GM19463 (cell line): ENCODE data around the gene LRRC55.

ENCODE experiments used
- ATAC-seq: cut with Tn5 transposase; IDR thresholded peaks from one replicate; pipeline ENCODE4 v1.9.1; 2021; ENCODE audit warnings: mild to moderate bottlenecking, moderate library complexity; ENCODE audit not compliant: unreplicated experiment

Gene LRRC55

DNA sequence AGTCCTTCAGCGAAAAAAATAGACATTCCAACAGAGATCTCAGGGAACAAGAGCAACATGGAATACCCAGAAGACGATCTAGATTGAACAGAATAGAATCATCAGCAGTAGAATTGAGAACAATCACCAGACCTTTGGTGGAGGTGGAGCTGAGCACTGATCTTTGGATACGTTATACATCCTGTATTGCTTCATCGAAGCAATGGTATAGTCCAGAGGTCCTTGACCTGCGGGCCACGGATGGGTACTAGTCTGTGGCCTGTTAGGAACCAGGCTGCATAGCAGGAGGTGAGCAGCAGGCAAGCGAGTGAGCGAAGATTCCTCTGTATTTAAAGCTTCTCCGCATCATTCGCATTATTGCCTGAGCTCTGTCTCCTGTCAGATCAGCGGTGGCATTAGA, 17.6 kb downstream of the LRRC55 start:
- ATAC-seq, result no peak

DNA sequence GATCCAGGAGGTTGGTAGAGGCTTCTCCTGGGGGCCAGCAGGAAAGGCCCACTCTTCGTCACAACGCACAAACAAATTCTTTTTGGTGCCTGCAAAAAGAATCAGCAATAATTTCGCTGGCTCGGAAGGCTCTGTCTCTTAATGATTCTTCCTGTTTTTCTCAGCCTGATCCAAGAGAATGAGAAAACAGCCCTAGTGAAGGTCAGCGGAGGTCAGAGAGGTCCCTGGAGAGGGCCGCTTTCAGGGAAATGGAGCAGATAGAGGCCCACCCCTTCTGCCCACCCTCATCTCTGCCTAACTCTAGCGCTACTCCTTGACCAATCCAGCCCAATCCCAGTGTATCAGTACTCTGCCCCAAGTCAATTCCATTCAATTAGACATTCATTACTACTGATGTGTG, 19.2 kb downstream of the LRRC55 start:
- no peak for ATAC-seq

- no peak for ATAC-seq
Observed at GRCh38 chr11:57202281-57202680, 20.5 kb downstream of the LRRC55 start.

DNA sequence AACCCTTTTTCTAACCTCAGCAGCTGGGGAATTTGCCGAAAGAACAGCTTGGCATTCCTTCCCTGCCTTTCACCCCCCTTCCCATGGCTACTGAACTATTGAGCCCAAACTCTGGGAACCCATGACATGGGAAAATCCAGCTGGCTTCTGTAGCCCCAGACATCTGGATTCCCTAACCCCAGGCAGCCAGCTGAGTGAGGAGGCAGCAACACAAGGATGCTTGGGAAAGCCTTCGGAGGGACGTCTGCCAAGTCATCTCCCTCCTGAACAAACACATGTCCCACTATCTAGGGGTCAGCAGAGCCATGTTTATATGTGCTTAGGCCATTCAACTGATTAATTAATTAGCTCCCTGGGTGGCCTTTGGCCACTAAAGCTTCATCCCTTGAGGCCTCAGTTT, 21.6 kb downstream of the LRRC55 start:
- no peak for ATAC-seq

GRCh38 chr11:57203882-57204480, 22.2 kb downstream of the LRRC55 start:
- no peak for ATAC-seq

- no peak for ATAC-seq
Observed at GRCh38 chr11:57205041-57205641, 23.4 kb downstream of the LRRC55 start.

DNA sequence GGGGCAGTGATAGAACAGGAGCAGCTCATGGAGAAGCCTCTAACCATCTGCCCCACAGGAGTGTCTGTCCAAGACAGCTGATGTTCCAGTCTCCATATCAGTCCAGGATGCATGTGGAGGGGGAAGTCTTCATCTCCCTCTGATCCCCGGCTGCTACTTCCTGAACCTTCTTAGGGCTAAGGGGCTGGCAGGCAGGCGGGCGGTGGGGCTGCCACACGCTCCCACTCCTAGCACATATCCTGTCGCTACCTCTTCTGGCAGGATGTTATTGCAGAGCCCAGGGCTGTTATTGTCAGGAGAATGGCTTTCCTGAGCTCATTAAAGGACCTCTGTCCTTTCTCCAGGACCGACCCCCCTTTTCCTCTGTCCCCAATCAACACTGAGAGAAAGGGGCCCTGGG, 25.4 kb downstream of the LRRC55 start:
- ATAC-seq, result no peak

- no peak for ATAC-seq
Observed at GRCh38 chr11:57210781-57211180, 29.0 kb downstream of the LRRC55 start.

GRCh38 chr11:57213342-57214097, 31.8 kb downstream of the LRRC55 start:
- ATAC-seq, result no peak

DNA sequence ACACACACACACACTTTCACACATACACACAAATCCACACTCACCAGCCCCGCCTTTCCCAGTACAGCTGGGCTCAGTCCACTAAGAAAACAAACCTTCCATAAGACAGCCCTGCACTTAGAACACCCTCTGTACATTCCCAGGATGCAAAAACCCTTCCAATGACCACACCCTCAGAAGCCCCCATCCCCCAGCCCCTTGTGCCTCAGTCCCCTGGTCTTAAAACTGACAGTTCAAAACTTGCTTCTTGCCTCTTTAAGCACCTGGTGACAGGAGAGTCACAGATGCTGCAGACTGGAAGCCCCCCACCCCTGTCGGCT, 32.3 kb downstream of the LRRC55 start:
- no peak for ATAC-seq

DNA sequence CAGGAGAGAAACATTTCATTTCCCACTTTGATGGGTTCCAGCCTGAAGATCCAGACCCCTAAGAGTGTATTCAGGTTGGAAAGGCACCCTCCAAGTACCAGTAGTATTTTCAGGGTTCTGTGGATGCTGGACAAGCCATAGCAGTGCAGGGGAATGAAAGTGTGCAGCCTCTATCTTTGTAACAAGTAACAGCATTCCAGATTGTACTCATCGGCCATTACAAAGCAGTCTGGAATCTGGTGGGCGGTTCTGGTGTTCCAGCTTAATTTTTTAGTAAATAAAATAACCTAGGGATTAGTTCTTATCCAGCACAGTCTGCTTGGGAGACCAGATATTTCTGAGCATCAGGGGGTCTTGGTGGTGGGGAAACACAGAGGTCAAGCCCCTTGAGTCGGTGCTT, 32.7 kb downstream of the LRRC55 start:
- no peak for ATAC-seq

DNA sequence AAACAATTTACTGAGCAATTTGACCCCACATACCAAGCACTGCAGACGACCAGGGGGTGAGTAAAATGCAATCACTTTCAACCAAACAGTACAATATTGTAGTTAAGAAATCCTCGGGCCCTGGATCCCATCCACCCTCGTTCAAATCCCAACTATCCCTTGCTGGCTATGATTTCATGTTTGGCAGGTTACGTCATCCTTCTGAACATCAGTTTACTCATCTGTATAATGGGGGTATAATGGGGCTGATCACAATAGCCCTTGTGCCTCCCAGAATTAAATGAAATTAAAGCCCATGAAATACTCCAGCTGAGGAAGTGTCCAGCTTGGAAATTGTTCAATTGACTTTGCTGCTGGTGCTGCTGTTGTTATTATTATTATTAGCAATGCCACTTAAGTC, 34.7 kb downstream of the LRRC55 start:
- ATAC-seq, result no peak

DNA sequence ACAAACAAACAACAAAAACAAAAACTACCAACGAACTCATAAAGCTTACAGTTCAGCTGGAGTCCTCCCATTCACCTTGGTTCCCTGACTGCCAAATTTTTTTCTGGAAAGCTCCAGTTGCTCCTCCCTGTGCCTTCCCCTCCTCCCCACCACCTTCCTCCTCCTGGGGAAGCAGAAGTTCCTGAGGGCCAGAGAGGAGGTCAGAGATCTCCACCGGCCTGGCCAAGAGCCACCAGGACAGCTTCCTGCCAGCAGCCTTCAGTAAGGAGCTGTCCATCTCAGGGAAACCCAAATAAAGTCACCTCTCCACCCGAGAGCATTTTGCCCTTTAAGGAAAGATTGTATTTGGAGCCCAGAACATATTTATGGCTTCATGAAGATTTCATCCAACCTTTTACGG, 35.3 kb downstream of the LRRC55 start:
- ATAC-seq, result no peak

DNA sequence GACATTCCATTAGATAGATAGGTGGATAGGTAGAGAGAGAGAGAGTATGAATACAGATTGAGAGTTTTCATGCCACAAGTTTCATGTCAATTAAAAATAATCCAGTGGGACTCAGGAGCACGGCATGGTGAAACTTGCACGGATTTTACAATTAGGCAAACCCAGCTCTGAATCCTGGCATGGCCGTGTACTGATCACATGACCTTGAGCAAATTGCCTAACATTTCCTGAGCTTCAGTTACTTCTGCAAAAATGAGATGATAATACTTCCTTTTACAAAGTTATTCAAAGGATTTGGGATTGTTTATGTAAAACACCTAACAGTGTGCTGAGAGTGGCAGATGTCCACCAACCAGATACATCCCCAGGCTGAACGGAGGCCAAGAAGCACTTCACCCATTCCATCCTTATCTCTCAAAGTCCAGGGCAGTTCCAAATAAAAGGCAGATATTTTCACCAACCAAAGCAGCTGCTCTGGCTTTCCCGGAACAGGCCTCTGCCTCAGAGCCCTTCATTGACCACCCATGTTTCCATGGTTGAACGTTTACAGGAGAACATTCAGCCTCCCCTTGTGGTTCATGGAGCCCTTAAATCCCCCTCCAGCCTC, 37.4 kb downstream of the LRRC55 start:
- no peak for ATAC-seq

GRCh38 chr11:57222239-57222638, 40.5 kb downstream of the LRRC55 start:
- no peak for ATAC-seq

DNA sequence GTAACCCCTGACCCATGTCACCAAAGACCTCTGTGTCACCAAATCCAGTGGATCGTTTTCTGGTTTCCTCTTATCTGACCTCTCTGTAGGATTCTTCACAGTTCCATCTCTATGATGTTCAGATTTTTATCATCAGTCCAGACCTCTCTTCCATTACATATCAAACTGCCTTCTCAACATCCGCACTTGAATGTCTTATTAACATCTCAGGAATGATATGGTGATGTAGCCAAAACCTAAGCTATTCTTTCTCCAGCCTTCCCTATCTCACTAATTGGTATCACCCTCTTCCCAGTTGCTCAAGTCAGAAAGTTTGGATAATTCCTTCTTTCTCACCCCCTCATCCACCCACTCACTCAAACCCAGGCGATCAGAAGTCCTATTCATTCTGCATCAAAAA, 41.8 kb downstream of the LRRC55 start:
- ATAC-seq, result no peak

DNA sequence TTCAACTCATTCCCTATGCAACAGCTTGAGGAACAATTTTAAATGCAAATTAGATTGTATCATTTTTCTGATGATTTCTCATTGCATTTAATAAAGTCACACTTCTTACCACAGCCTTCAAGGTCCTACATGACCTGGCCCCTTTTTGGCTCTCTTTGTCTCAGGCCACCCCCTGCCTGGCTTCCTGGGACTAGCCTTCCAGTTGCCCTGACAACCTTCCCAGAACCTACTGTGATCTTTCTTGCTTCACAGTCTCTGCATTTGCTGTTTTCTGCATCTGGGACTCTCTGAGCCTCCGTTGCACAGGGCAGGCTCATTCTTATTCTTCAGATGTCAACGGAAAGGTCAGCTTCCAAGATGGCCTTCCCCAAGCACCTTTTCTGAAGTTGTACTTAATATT, 42.4 kb downstream of the LRRC55 start:
- no peak for ATAC-seq

DNA sequence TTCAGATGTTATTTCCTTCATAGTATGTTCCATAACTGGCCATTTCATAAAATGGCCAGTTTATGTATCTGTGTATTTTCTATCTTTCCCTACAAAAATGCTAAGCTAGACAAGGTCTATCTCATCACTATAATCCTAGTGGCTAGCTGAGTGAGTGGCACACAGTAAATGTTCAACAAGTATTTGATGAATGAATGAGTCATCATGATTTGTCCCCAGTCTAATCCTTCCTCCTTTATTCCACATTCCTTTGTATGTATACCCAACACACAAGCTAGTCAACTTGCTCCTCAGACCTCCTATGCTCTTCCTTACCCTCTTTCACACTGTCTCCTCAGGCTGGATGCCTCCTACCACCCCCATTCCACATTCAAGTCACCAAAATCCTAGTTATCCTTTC, 42.8 kb downstream of the LRRC55 start:
- ATAC-seq, result no peak

GRCh38 chr11:57228600-57228999, 46.8 kb downstream of the LRRC55 start:
- no peak for ATAC-seq

- no peak for ATAC-seq
Observed at GRCh38 chr11:57230316-57230715, 48.6 kb downstream of the LRRC55 start.

DNA sequence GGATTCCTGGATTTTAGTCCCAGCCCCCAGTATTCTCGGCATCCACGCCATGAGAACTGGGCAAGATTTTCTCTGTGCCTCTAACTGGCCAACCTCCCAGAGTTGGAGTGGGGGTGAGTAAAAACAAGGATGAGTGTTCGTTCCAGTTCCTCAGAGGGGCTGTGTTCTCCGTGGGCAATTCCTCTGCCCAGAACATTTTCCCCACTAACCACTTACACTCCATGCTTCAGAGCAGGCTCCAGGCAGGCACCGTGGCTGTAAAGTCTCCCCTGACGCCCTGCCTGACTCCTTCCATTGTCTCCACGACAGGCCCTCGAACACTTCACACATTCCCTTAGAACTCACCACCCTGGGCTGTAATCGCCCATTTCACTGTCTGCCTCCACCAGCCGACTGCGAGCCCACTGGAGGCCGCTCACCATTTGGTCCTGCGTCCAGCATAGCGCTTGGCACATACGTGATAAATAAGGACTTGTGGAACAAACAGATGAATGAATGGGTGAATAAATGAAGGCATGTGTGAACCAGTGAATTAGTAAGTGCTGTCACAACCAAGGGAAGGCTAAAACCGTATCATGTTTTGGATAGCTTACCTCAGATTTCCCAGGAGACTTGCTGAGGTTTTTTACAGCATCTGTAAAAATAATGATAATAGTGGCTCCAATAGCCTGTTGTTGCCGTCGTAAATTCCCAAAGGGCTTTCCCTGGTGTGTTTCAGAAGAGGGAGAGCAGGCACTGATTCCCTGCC, 49.2 kb downstream of the LRRC55 start:
- ATAC-seq, result no peak
